ENCODE measurements around the gene AGBL5. TPM values are rescaled to one million over a fixed set of nuclear protein-coding genes. Genes with fewer than 3 reads are reported as not detected.

The AGBL5 gene, protein sequence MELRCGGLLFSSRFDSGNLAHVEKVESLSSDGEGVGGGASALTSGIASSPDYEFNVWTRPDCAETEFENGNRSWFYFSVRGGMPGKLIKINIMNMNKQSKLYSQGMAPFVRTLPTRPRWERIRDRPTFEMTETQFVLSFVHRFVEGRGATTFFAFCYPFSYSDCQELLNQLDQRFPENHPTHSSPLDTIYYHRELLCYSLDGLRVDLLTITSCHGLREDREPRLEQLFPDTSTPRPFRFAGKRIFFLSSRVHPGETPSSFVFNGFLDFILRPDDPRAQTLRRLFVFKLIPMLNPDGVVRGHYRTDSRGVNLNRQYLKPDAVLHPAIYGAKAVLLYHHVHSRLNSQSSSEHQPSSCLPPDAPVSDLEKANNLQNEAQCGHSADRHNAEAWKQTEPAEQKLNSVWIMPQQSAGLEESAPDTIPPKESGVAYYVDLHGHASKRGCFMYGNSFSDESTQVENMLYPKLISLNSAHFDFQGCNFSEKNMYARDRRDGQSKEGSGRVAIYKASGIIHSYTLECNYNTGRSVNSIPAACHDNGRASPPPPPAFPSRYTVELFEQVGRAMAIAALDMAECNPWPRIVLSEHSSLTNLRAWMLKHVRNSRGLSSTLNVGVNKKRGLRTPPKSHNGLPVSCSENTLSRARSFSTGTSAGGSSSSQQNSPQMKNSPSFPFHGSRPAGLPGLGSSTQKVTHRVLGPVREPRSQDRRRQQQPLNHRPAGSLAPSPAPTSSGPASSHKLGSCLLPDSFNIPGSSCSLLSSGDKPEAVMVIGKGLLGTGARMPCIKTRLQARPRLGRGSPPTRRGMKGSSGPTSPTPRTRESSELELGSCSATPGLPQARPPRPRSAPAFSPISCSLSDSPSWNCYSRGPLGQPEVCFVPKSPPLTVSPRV
- 55.4 and 58.3 TPM in 2 replicates for total RNA-seq (2021)
- long read RNA-seq, transcript AGBL5-202 (15 exons, 3,177 nt): minor isoform, 5 of 167 reads
- long read RNA-seq, transcript AGBL5-201 (11 exons, 2,382 nt): major isoform, 48 of 167 reads
- long read RNA-seq, partial matches to known transcripts: 69 of 167 reads
- long read RNA-seq, other reads (novel, unspliced or antisense): 39 of 167 reads

DNA sequence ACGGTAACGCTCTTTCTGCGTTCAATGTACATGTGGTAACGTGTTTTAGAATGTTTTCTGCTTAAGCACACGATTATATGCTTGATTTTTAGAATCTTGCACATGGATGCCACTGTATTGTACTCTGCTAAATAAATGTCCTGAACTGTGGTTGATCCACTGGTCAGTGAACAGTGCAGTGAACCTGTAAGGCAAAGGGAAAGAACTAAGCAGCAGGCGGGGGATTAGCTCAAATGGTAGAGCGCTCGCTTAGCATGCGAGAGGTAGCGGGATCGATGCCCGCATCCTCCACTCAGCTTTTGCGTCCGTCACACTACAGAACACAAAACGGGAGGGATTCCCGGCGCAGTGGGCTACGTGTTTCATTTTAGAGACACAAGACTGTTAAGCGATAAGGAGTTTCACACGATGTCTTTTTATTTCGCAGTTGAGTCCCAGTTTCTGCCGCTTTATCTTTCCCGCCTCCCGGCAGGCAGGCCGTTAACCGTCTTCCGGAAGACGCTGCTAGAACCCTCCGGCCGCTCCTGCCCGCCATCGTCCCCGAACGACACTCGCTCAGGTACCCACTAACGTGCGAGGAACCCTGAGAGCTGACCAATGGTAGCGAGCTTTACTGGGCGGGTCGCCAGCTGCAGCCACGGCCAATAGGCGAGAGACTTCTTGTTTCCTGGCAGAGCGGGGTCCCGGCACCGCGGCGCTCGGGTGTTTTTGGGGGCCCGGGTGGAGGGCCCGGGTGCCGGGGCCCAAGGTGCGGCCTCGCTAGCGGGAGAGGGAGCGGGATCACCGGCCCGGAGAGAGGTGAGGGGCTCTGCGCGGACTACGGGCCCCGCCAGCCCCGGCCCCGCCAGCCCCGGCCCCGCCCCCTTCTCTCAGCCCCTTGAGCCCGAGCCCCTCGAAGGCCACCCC, at the start of gene AGBL5:
TSS of gene AGBL5 (plus strand) at position 673 of the 906 bp plus-strand sequence. CDS start 1,291 bp downstream, outside the sequence.
- Mint-ChIP-seq H3K27ac (peak within 1 kb of the TSS; percentile 94 to 99 (median 99)), H3K4me3 (peak within 1 kb of the TSS; percentile 94 to 97), H3K36me3 (ENCODE audit: insufficient read depth in 1 of 3, low read depth in 3 of 3) (peaks cover 23 to 33% (median 31%) of the 10 kb centered on the region in 3 experiments), H3K9me3 (peaks cover 7 to 16% of the 10 kb centered on the region in 2 experiments), H3K4me1 (peaks cover 10 to 14% of the 10 kb centered on the region in 2 experiments), H3K27me3 (ENCODE audit: low read depth) (peaks cover 9% of the 10 kb centered on the region)
- no peak within 1 kb of the TSS for H2BK5ac ChIP-seq (ENCODE audit: insufficient read length, low read length)
- no peak within 1 kb of the TSS for H3K27ac ChIP-seq (ENCODE audit: insufficient read length, low read depth, low read length)
- H4K91ac ChIP-seq (ENCODE audit: insufficient read length, low read depth, low read length): no peak within 1 kb of the TSS
- no peak within 1 kb of the TSS for H3K23ac ChIP-seq (ENCODE audit: insufficient read length, low read depth, low read length)
- no peak within 1 kb of the TSS for H4K8ac ChIP-seq (replicated peaks; ENCODE audit: insufficient read length, low read depth, low read length)
- no peak within 1 kb of the TSS for H2BK20ac ChIP-seq (ENCODE audit: low read depth, low read length, poor library complexity, severe bottlenecking)
- TF ChIP-seq, protein P1, sequence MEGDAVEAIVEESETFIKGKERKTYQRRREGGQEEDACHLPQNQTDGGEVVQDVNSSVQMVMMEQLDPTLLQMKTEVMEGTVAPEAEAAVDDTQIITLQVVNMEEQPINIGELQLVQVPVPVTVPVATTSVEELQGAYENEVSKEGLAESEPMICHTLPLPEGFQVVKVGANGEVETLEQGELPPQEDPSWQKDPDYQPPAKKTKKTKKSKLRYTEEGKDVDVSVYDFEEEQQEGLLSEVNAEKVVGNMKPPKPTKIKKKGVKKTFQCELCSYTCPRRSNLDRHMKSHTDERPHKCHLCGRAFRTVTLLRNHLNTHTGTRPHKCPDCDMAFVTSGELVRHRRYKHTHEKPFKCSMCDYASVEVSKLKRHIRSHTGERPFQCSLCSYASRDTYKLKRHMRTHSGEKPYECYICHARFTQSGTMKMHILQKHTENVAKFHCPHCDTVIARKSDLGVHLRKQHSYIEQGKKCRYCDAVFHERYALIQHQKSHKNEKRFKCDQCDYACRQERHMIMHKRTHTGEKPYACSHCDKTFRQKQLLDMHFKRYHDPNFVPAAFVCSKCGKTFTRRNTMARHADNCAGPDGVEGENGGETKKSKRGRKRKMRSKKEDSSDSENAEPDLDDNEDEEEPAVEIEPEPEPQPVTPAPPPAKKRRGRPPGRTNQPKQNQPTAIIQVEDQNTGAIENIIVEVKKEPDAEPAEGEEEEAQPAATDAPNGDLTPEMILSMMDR (conservative IDR thresholded peaks at IDR 0.05): no peak
- no peak within 1 kb of the TSS for H3K4ac ChIP-seq (ENCODE audit: low read depth, low read length)
- no peaks in the 10 kb centered on the region for H3K9me3 ChIP-seq (ENCODE audit: control insufficient read depth, low read depth, low read length)
- peak within 1 kb of the TSS; percentile 10 for H2AFZ ChIP-seq (ENCODE audit: low read length)
- peaks cover 10% of the 10 kb centered on the region for H3K23me2 ChIP-seq (ENCODE audit: insufficient read length, low read depth, low read length, poor library complexity, severe bottlenecking)
- H3K9ac ChIP-seq (ENCODE audit: extremely low read depth, insufficient read length, low read length): peak within 1 kb of the TSS; percentile 71
- peak within 1 kb of the TSS; percentile 85; the same call in 1 of the 2 replicates for H3K14ac ChIP-seq (ENCODE audit: insufficient read depth, low read length)
- H3K4me2 ChIP-seq (ENCODE audit: insufficient read depth, insufficient read length, low read length): peak within 1 kb of the TSS; percentile 59
- H2BK12ac ChIP-seq (ENCODE audit: insufficient read length, low read depth, low read length): no peak within 1 kb of the TSS
- H3K79me2 ChIP-seq (ENCODE audit: insufficient read depth, low read length): no peaks in the 10 kb centered on the region
- H4K5ac ChIP-seq (ENCODE audit: insufficient read length, low read depth, low read length): no peak within 1 kb of the TSS
- no peak within 1 kb of the TSS for H2BK120ac ChIP-seq (ENCODE audit: low read depth, low read length, poor library complexity, severe bottlenecking)
- H4K20me1 ChIP-seq (ENCODE audit: control insufficient read depth, insufficient read depth, insufficient read length): no peaks in the 10 kb centered on the region
- H3K56ac ChIP-seq (ENCODE audit: insufficient read length, low read depth, low read length): no peak within 1 kb of the TSS
- peaks cover 4% of the 10 kb centered on the region; the same call in 1 of the 2 replicates for H3K4me1 ChIP-seq (ENCODE audit: insufficient read depth, low read length)
- no peak within 1 kb of the TSS for H3T11ph ChIP-seq (ENCODE audit: low read length)
- peak within 1 kb of the TSS; percentile 44 for H3K18ac ChIP-seq (ENCODE audit: insufficient read length, low read depth, low read length)
- no peaks in the 10 kb centered on the region for H3K79me1 ChIP-seq (ENCODE audit: insufficient read depth, low read depth, low read length, poor library complexity, severe bottlenecking)
- H3K27me3 ChIP-seq (ENCODE audit: insufficient read depth, low read length): no peaks in the 10 kb centered on the region
- H2BK15ac ChIP-seq (ENCODE audit: low read depth, low read length): peak within 1 kb of the TSS; percentile 41; the same call in 1 of the 2 replicates
- no CpG with 5 or more reads among the region's 67 CpGs for WGBS (ENCODE audit: extremely low coverage, insufficient read length, low lambda C conversion rate)
- no peak within 1 kb of the TSS for H2AK5ac ChIP-seq (ENCODE audit: insufficient read length, low read length)
- peak; percentile 96 for DNase-seq
